Activated naive CD4-positive, alpha-beta T cell treated with anti-CD3 and anti-CD28 coated beads, Interleukin-2, amount 50 U/mL, for 24 hours (primary cell): Measurements from ENCODE around the gene MYBPC3.
"Not testable (repeated sequence)": the region's sequence is repeated elsewhere in the genome, so short reads cannot be mapped to it uniquely, and the experiment has no call there.

Experiments used
- H3K27ac Mint-ChIP-seq: one replicate; pipeline ENCODE4 v1.8.0; 2021; ENCODE audit warnings: mild to moderate bottlenecking, mixed read lengths
- H3K27me3 Mint-ChIP-seq: one replicate; pipeline ENCODE4 v1.8.0; 2021; ENCODE audit warnings: mixed read lengths
- H3K36me3 Mint-ChIP-seq: one replicate; pipeline ENCODE4 v1.8.0; 2021; ENCODE audit warnings: mixed read lengths
- H3K4me1 Mint-ChIP-seq: one replicate; pipeline ENCODE4 v1.8.0; 2021; ENCODE audit warnings: mixed read lengths
- H3K4me3 Mint-ChIP-seq: one replicate; pipeline ENCODE4 v1.8.0; 2021; ENCODE audit warnings: mild to moderate bottlenecking, mixed read lengths
- H3K9me3 Mint-ChIP-seq: one replicate; pipeline ENCODE4 v1.8.0; 2021; ENCODE audit warnings: mixed read lengths

Gene MYBPC3

DNA sequence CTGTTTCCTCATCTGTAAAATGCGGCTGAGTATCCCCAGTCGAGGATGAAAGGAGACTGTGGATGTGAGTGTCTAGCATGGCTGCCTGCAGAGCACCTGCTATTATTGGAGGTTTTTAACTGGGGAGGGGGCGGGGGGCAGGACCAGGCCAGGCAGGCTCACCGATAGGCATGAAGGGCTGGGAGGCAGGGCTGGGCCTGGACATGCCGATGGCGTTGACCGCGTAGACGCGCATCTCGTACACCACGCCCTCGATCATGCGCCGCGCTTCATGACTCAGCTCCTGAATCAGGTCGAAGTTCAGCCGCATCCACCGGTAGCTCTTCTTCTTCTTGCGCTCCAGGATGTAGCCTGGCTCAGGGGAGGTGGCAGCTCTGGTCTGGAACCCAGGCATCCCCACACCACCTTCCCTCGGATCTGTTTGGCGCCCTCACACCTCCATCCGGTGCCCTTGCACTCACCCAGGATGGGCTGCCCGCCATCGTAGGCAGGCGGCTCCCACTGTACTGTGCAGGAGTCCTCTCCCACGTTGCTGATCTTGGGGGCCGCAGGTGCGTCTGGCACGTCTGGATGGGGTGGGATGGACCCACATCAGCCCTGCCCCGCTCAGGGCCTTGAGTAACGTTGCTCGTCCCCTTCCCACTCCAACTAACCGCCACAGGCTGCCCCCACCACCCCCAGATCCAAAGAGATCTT is 15.1 kb downstream of the MYBPC3 start:
- Mint-ChIP-seq H3K27ac (no peak overlapping the region), H3K36me3 (no peaks in the 10 kb centered on the region), H3K4me1 (no peaks in the 10 kb centered on the region), H3K9me3 (no peaks in the 10 kb centered on the region), H3K4me3 (no peak overlapping the region), H3K27me3 (no peaks in the 10 kb centered on the region)

- Mint-ChIP-seq H3K4me3 (no peak overlapping the region), H3K27me3 (no peaks in the 10 kb centered on the region), H3K4me1 (no peaks in the 10 kb centered on the region), H3K9me3 (no peaks in the 10 kb centered on the region), H3K36me3 (no peaks in the 10 kb centered on the region), H3K27ac (no peak overlapping the region)
These were observed 15.9 kb downstream of the MYBPC3 start for GRCh38 chr11:47336595-47336994.

GRCh38 chr11:47335733-47336132 is 16.8 kb downstream of the MYBPC3 start:
- H3K27ac Mint-ChIP-seq: no peak overlapping the region
- H3K27me3 Mint-ChIP-seq: no peaks in the 10 kb centered on the region
- no peaks in the 10 kb centered on the region for H3K36me3 Mint-ChIP-seq
- H3K4me3 Mint-ChIP-seq: no peak overlapping the region
- no peaks in the 10 kb centered on the region for H3K9me3 Mint-ChIP-seq
- H3K4me1 Mint-ChIP-seq: no peaks in the 10 kb centered on the region

GRCh38 chr11:47334699-47335411 is 17.6 kb downstream of the MYBPC3 start:
- not testable (repeated sequence) for H3K36me3 Mint-ChIP-seq, H3K4me3 Mint-ChIP-seq, H3K27me3 Mint-ChIP-seq, H3K9me3 Mint-ChIP-seq, H3K4me1 Mint-ChIP-seq, H3K27ac Mint-ChIP-seq

GRCh38 chr11:47333886-47334443 is 18.5 kb downstream of the MYBPC3 start:
- H3K27ac Mint-ChIP-seq: no peak overlapping the region
- H3K9me3 Mint-ChIP-seq: no peaks in the 10 kb centered on the region
- no peak overlapping the region for H3K4me3 Mint-ChIP-seq
- no peaks in the 10 kb centered on the region for H3K27me3 Mint-ChIP-seq
- H3K4me1 Mint-ChIP-seq: no peaks in the 10 kb centered on the region
- H3K36me3 Mint-ChIP-seq: no peaks in the 10 kb centered on the region

- Mint-ChIP-seq H3K9me3 (no peaks in the 10 kb centered on the region), H3K27me3 (no peaks in the 10 kb centered on the region), H3K36me3 (no peaks in the 10 kb centered on the region), H3K4me1 (no peaks in the 10 kb centered on the region), H3K4me3 (no peak overlapping the region), H3K27ac (no peak overlapping the region)
These were observed 19.0 kb downstream of the MYBPC3 start for GRCh38 chr11:47333526-47333845.

GRCh38 chr11:47332791-47333525 is 19.5 kb downstream of the MYBPC3 start:
- H3K9me3 Mint-ChIP-seq: no peaks in the 10 kb centered on the region
- H3K27me3 Mint-ChIP-seq: no peaks in the 10 kb centered on the region
- no peaks in the 10 kb centered on the region for H3K36me3 Mint-ChIP-seq
- no peak overlapping the region for H3K27ac Mint-ChIP-seq
- H3K4me3 Mint-ChIP-seq: no peak overlapping the region
- no peaks in the 10 kb centered on the region for H3K4me1 Mint-ChIP-seq

DNA sequence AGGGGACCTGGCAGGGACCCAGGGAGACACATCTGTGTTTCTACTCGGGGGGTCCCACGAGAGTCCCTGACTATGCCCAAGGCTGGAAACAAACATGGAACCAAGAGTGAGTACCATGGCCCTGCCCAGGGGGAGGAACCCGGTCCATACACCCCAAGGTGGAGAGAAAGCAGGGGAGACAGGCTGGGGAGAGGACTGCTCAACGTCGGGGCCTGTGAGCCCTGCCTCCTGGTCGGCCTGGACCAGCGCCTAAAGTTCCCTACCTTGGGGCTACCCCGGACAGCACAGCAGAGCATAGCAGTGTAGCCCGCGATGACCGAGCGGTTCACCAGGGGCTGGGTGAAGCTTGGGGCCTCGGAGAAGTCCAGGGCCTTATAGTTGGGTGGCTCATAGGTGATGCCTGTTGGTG is 20.2 kb downstream of the MYBPC3 start:
- Mint-ChIP-seq H3K4me3 (no peak overlapping the region), H3K9me3 (no peaks in the 10 kb centered on the region), H3K4me1 (no peaks in the 10 kb centered on the region), H3K27ac (no peak overlapping the region), H3K27me3 (no peaks in the 10 kb centered on the region), H3K36me3 (no peaks in the 10 kb centered on the region)

DNA sequence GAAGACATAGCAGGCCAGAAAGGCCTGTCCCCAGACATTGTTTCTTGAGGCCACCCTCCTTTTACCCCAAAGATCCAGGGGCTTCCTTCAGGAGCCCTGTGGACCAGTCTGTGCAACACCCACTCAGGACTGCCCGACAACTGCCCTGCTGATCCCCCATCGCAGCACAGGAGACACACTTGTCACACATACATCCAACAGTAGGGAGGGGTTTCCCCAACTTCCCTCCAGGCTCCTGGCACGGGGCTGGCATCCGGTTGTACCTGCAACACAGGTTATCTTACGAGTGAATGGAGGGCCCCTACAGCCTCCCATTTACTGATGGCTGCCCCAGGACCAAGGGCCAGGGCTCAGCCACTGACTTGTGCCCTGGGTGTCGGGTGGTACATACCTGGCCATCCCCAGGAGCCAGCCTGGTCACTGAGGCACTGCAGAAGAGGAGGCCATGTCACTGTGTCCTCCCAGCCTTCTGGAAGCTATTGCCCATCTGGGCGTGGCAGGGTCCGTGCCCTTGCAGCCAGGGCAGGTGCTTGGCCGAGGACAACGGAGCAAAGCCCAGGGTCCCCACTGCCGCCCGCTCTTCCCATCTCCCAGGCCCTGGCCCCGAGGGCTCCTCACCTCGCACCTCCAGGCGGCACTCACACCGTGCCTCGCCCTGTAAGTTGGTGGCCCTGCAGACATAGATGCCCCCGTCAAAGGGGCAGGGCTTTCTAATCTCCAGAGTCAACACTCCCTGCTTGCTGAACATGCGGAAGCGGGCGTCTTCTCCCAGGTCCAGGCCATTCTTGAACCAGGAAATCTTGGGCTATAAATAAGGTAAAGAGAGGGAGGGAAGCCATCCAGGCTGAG is 20.8 kb downstream of the MYBPC3 start:
- Mint-ChIP-seq H3K27me3 (no peaks in the 10 kb centered on the region), H3K27ac (peak overlapping the region; percentile 88), H3K9me3 (no peaks in the 10 kb centered on the region), H3K36me3 (peaks cover under 1% of the 10 kb centered on the region), H3K4me3 (no peak overlapping the region), H3K4me1 (no peaks in the 10 kb centered on the region)

DNA sequence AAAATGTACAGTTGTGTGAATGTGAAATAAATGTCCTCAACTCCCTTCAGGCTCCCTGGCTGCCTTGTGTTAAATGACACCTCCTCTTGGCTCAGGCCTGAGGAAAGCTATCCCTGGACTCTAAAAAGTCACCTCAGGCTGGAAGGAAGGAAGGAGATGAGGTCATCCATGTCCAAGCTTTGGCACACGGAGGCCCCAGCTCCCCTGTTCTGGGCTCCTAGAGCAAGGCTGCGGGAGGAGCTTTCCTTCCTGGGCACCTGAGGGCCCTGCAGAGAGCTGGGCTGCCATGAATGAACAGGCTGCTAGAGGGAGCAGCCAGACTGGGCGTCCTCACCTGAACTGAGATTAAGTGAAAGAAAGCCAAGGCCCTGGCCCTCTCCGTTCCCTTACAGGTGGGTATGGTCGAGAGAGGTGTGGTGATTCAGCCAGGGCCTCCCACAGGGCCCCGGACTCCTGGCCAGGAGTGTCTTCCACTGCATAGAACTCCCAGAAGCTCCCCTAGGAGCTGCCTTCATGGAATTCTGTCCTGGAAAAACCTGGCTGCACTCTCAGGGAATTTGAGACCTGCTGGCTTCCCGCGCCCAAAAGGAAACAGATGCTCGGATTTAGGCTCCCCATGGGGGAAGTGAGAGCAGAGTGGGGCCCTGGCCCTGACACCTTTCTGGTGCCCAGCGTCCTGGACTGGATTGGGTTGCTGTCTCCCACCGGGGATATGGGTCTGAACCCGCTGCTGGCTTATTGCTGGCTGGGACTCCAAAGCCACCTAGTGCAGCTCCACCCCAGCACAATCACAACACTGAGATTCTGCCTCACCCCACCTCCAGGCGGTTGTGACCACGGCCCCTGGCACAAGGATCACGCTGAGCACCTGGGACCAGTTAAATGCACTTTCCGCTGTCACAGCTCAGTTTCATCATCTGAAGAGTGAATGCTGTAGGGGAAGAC is 22.2 kb downstream of the MYBPC3 start:
- H3K9me3 Mint-ChIP-seq: no peaks in the 10 kb centered on the region
- no peaks in the 10 kb centered on the region for H3K4me1 Mint-ChIP-seq
- H3K36me3 Mint-ChIP-seq: peaks cover 4% of the 10 kb centered on the region
- H3K27ac Mint-ChIP-seq: no peak overlapping the region
- H3K27me3 Mint-ChIP-seq: no peaks in the 10 kb centered on the region
- H3K4me3 Mint-ChIP-seq: no peak overlapping the region

DNA sequence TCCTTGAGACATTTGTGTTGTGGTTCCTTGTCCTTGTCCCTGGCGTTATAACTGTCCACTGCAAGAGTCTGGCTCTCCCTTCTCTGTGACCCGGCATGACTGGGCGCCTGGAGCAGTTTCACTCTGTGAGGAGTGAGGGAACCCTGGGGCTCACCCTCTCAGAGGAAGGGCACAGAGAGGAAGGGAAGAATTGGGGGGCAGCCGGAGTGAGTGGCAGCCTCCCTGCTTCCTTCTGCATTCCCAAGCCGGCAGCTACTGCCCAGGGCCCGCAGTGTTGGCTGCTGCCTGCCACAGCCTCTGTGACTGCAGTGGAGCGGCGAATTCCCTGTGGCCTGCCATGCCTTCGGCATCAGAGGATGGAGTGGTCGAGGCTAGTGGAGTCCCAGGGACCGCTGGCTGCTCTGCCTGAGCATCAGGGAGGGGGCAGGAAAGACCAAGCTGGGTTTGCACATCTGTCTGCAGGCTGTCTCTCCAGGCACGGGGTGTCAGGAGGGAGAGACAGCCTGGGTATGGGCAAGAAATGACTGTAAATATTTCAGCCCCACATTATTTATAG is 23.0 kb downstream of the MYBPC3 start:
- peaks cover 9% of the 10 kb centered on the region for H3K36me3 Mint-ChIP-seq
- no peaks in the 10 kb centered on the region for H3K27me3 Mint-ChIP-seq

DNA sequence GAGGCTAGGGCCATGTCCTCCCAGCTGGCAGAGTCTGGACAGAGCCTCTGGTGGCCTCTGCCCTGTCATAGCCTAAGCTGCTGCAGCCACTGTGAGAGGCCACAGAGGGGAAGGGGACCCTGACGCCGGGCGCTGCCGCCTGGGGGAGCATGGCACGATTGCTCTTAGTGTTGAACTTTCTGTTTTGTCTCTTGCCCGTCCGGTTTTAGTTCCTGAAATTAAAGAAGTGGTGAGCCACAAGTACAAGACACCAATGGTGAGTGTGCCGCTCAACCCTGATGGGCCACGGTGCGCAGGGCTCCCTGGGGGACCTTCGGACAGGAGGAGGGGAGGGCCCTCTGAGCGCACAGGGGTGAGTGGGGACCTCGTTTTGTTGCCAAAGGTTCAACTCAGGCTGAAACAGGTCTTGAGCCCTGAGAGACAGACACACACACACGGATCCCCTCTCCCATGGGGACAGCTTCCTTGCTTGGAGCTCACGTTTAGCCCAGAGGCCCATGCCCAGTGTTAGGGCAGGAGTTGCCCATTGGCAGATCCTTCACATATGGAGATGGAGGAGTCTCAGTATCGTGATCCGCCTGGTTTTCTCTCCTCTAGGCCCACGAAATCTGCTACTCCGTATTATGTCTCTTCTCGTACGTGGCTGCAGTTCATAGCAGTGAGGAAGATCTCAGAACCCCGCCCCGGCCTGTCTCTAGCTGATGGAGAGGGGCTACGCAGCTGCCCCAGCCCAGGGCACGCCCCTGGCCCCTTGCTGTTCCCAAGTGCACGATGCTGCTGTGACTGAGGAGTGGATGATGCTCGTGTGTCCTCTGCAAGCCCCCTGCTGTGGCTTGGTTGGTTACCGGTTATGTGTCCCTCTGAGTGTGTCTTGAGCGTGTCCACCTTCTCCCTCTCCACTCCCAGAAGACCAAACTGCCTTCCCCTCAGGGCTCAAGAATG is 23.8 kb downstream of the MYBPC3 start:
- no peaks in the 10 kb centered on the region for H3K4me1 Mint-ChIP-seq
- no peak overlapping the region for H3K27ac Mint-ChIP-seq
- H3K4me3 Mint-ChIP-seq: no peak overlapping the region
- no peaks in the 10 kb centered on the region for H3K27me3 Mint-ChIP-seq
- H3K9me3 Mint-ChIP-seq: no peaks in the 10 kb centered on the region
- peaks cover 9% of the 10 kb centered on the region for H3K36me3 Mint-ChIP-seq

More for the DNA sequence above, 23.0 kb downstream of the MYBPC3 start:
- Mint-ChIP-seq H3K27ac (no peak overlapping the region), H3K4me1 (no peaks in the 10 kb centered on the region), H3K9me3 (no peaks in the 10 kb centered on the region), H3K4me3 (no peak overlapping the region)

DNA sequence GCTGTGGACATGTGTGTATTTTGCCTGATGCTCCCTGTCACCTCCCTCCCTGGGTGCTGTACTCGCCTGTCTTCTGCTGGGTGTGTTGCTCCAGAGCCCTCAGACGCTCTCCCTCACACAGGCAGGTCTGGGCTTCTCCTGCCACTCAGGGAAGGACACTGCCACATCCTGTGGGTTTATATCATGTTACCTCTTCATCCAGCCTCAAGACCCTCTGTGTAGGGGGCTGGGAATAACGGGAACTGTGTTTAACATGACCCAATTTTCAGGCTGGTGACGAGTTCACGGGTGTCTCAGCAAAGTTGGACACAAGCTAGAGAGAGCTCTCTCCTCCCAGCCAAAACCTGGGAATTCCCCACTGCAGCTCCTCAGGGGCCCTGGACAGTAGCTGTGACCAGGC is 24.6 kb downstream of the MYBPC3 start:
- H3K4me3 Mint-ChIP-seq: no peak overlapping the region
- no peaks in the 10 kb centered on the region for H3K27me3 Mint-ChIP-seq
- no peaks in the 10 kb centered on the region for H3K9me3 Mint-ChIP-seq
- no peaks in the 10 kb centered on the region for H3K4me1 Mint-ChIP-seq
- peak overlapping the region; percentile 55 for H3K27ac Mint-ChIP-seq
- peaks cover 9% of the 10 kb centered on the region for H3K36me3 Mint-ChIP-seq
